PFSK-1 (cell line): Measurements from ENCODE around the gene PANK4.

ENCODE experiments used
- FOXP2 ChIP-seq: optimal IDR thresholded peaks from 2 replicates; pipeline ENCODE3; 2011; ENCODE audit warnings: borderline replicate concordance, control low read depth, inconsistent platforms; ENCODE audit not compliant: insufficient read depth; ENCODE audit errors: extremely low read length, extremely low read depth
- POLR2AphosphoS5 ChIP-seq: IDR thresholded peaks from 2 replicates; pipeline ENCODE4 v1.6.1; 2012; ENCODE audit warnings: low read depth, mild to moderate bottlenecking, control low read depth, low read length, moderate library complexity
- REST ChIP-seq, 2 experiments: IDR thresholded peaks; 2 replicates each; pipeline versions ENCODE4 v1.6.1 to v1.8.0; 2011 to 2012; ENCODE audit warnings: low read depth in 2 of 2, low read length in 2 of 2, control low read depth in 1 of 2, inconsistent platforms in 1 of 2, mild to moderate bottlenecking in 1 of 2, moderate library complexity in 1 of 2; ENCODE audit not compliant: insufficient read depth in 1 of 2
- SIN3A ChIP-seq: IDR thresholded peaks from 2 replicates; pipeline ENCODE4 v1.6.1; 2012; ENCODE audit warnings: mild to moderate bottlenecking, low read length, moderate library complexity, borderline replicate concordance; ENCODE audit not compliant: insufficient read depth
- TAF1 ChIP-seq: IDR thresholded peaks from 2 replicates; pipeline ENCODE4 v1.6.1; 2012; ENCODE audit warnings: low read length, control low read depth, borderline replicate concordance; ENCODE audit not compliant: insufficient read depth

Gene PANK4

GRCh38 chr1:2548068-2548589 lies 21.7 kb upstream of the PANK4 start:
- TF ChIP-seq TAF1: no peak
- TF ChIP-seq REST (IDR thresholded peaks at IDR 0.05; ENCODE audit: insufficient read depth in 1 of 2, low read depth in 2 of 2, low read length in 2 of 2): 0 out of 4 replicates have a peak, but pooled peaks of 1 of the 2 experiments have one; percentile 25

DNA sequence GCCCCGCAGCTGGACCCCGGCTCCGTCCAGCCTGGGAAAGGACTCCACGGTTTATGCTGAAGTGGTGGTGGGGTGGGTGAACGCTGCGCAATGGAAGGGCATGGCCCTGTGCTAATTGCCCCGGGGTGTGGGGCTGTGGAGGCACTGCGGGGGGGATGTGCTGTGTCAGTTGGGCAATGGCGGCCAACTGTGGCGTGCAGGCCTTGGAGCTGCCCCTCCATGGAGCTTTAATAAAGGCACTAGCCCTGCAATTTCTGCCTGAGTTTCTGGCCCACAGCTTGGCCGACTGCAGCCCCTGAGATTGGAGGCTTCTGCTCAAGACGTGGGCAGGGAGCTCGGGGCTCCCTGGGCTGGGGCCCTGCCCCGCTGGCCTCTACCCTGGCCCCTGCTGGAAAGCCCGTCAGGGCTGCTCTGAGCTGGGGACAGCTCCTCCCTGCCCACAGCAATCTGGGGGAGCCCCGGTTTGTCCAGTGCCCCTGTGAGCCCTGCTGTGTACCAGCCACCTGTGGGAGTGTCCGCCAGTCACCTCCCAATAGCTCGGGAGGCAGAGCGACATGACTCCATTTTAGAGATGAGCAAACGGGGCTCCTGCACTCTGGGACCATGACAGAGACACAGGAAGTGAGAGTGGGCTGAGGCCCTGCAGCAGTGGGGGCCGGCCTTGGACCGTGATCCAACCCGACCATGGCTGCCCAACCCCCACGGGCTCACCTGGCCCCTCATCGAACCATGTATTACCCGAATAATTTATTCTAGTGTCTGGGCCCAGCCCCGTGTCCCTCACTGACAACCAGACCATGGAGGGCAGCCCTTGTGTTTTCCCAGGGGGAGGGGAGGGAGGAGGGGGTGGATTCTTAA lies 21.0 kb upstream of the PANK4 start:
- TF ChIP-seq TAF1 (no peak), FOXP2 (no peak), SIN3A (no peak)

DNA sequence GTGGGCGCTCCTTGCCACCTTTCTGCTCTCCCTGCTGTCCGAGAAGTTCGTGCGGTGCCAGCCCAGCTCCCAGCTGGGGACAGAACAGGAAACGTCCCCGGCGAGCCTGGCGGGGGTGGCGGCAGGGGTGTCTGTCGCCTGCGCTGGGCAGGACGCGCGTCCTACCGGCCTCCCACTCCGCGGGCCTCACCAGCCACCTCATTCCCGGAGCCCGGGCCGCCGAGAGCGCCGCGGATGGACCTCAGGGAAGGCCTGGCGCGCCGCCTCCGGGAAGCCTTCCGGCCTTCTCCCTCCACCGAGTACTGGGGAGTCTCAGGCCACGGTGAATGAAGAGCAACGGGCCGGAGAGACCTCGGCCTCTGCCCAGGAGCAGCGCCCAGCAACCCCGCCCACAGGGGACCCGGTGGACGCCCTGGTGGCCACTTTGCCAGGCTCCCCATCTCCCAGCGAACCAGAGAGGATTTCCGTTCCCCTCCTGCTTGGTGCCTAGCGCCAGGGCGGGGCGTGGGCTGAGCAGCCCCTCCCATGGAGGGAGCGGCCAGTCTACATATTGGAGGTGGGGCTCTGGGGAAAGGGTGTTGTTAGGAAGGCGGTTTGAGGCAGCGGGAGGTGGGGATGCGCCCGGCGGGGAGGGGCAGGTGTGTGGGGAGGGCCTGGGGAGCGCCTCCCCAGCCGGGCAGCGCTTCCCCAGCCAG lies 20.3 kb upstream of the PANK4 start:
- TF ChIP-seq POLR2AphosphoS5 (no peak), FOXP2 (no peak)

DNA sequence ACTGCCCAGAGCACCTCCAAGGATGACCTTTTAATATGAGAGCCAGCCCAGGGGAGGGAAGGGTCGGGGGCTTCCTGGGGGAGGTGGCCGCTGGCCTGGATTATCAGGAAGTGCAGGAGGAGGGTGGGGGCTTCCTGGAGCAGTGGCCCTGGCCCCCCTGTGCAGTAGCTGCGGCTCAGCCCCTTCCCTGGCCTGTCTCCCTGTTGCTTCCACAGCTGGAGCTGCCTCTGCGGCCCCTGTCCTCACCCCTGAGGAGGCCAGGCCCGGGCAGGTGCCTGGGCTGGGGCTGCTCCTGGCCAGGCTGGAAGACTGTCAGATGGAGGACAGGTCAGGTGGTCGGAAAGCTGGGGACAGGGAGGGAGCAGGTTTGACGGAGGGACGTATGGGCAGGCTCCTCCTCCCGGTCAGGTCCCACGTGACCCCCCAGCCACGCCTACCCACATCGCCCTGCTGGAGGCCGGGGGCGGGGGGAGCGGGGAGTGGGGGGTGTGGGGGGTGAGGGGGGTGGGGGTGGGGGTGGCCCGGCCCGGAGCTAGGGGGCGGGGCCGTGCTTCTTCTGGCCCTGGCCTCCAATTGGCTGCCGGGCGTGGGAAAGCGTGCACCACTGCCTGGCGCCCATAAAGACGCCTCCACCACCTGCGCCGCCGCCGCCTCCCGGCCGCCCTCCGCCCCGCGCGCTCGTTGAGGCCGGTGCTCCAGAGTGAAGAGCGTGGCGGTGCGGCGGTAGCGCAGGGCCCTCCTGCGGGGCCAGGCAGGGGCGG lies 19.5 kb upstream of the PANK4 start:
- TF ChIP-seq SIN3A: no peak
- no peak for TF ChIP-seq TAF1
- no peak for TF ChIP-seq POLR2AphosphoS5
- no peak for TF ChIP-seq REST (IDR thresholded peaks at IDR 0.05; ENCODE audit: insufficient read depth in 1 of 2, low read depth in 2 of 2, low read length in 2 of 2)
- no peak for TF ChIP-seq FOXP2

DNA sequence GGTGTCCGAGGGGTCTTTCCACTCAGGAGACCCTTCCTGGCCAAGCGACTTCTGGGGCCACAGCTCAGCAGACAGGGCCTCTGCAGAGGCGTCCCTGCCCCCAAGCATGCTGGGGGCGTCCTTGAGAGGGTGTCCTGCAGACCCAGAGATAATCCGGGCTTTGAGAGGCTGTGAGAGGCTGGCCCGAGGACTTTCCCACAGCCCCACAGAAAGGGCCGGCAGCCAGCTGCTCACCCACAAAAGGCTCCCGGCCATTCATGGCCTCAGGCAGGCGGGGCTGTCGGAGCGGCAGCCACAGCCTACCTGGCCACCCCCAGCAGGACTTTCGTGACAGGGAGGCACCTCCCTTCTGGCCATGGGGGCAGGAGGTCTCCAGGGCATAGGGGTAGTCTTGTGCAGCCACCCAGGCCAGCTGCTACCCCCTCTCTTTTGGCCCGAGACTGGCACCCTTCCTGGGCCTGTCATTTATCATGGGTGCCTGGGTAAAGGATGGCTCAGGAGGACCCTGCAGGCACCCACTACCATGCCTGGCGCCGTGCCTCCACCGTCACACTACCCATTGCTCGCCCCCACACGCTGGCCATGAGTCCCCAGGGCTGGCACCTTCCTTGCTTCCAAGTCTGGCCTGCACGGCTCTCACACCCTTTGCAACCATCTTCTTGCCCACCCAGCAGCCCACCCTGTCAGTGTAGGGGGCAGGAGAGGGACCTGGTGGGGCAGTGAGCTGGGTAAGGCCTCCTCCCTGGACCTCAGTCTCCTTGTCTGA lies 18.7 kb upstream of the PANK4 start:
- TF ChIP-seq SIN3A: no peak
- no peak for TF ChIP-seq FOXP2
- no peak for TF ChIP-seq POLR2AphosphoS5
- TF ChIP-seq TAF1: no peak
- TF ChIP-seq REST (IDR thresholded peaks at IDR 0.05; ENCODE audit: insufficient read depth in 1 of 2, low read depth in 2 of 2, low read length in 2 of 2): no peak
